B cell (primary cell): ENCODE data around the gene CREB5.

Source experiments
- CTCF ChIP-seq: fragments of 200-600 bp; IDR thresholded peaks from one replicate; pipeline ENCODE4 v1.8.0; 2022; ENCODE audit warnings: antibody characterized with exemption, mild to moderate bottlenecking
- EZH2 ChIP-seq: IDR thresholded peaks from 2 replicates; pipeline ENCODE4 v1.6.1; 2012; ENCODE audit warnings: borderline replicate concordance, low read depth, mild to moderate bottlenecking, moderate library complexity, low read length; ENCODE audit not compliant: insufficient read depth, poor library complexity, severe bottlenecking

- TF ChIP-seq CTCF = no peak
- no peak for TF ChIP-seq EZH2
These were observed 341.3 kb downstream of the CREB5 start for GRCh38 chr7:28753613-28754012.
